ENCODE data around the gene DDX47.
"Not testable (repeated sequence)": the region's sequence is repeated elsewhere in the genome, so short reads cannot be mapped to it uniquely, and the experiment has no call there.

The DDX47 gene

DNA sequence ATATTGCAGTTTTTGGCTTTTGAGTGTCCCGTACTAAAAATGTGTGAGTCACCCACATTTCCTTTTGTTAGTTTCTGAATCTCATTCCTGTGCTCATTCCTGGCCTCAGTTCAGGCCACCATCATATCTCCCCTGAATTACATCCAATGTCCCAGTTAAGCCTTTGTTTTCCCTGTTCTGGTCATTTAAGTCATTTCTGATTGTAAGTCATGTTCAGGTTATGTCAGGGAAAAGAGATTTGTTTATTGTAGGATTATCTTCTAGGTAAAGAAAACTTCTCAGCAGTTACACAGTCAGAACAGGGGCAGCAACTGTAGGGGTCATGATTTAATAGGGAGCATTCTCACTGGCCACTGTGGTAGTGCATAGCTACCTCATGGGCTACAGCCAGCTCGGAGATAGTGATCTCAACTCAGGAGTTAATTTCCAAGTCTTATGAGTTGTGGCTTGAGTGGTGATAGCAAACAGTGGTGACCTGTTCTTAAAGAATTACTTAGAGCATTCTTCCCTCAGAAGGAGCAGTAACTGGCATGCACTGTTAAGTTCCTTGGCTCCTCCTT is 6.7 kb downstream of the DDX47 start:
- no peak for DNase-seq (ENCODE audit: low spot score)
- in situ Hi-C loops (cut with MboI; ENCODE audit: low sequenced_read_pairs, unreplicated experiment): no loop called here

DNA sequence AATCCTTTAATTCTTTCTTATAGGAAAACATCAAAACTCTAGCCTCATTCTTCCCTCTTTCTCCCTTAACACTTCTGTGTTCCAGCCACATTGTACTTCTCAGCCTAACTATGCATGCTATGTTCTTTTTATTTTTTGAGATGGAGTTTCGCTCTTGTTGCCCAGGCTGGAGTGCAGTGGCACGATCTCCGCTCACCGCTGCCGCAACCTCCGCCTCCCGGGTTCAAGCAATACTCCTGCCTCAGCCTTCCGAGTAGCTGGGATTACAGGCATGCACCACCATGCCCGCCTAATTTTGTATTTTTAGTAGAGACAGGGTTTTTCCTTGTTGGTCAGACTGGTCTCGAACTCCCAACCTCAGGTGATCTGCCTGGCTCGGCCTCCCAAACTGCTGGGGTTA is 7.2 kb downstream of the DDX47 start:
- DNase-seq (ENCODE audit: low spot score); in situ Hi-C loops (cut with MboI; ENCODE audit: low sequenced_read_pairs, unreplicated experiment): not testable (repeated sequence)

More for the DNA sequence above, 6.7 kb downstream of the DDX47 start:
- no peak for TF ChIP-seq CTCF (IDR thresholded peaks at IDR 0.05; ENCODE audit: borderline replicate concordance, control extremely low read depth, extremely low read depth, insufficient read depth, missing control alignments)

GRCh38 chr12:12821975-12822374 is 8.8 kb downstream of the DDX47 start:
- peak; percentile 73 for DNase-seq (ENCODE audit: low spot score)
- in situ Hi-C loops (cut with MboI; ENCODE audit: low sequenced_read_pairs, unreplicated experiment): no loop called here
- no peak for TF ChIP-seq CTCF (IDR thresholded peaks at IDR 0.05; ENCODE audit: borderline replicate concordance, control extremely low read depth, extremely low read depth, insufficient read depth, missing control alignments)

GRCh38 chr12:12822886-12823285 is 9.7 kb downstream of the DDX47 start:
- no peak for TF ChIP-seq CTCF (IDR thresholded peaks at IDR 0.05; ENCODE audit: borderline replicate concordance, control extremely low read depth, extremely low read depth, insufficient read depth, missing control alignments)
- DNase-seq (ENCODE audit: low spot score): no peak
- in situ Hi-C loops (cut with MboI; ENCODE audit: low sequenced_read_pairs, unreplicated experiment): no loop called here

- no peak for DNase-seq (ENCODE audit: low spot score)
- in situ Hi-C loops (cut with MboI; ENCODE audit: low sequenced_read_pairs, unreplicated experiment): no loop called here
Measured at GRCh38 chr12:12823300-12823699, 10.2 kb downstream of the DDX47 start.

DNA sequence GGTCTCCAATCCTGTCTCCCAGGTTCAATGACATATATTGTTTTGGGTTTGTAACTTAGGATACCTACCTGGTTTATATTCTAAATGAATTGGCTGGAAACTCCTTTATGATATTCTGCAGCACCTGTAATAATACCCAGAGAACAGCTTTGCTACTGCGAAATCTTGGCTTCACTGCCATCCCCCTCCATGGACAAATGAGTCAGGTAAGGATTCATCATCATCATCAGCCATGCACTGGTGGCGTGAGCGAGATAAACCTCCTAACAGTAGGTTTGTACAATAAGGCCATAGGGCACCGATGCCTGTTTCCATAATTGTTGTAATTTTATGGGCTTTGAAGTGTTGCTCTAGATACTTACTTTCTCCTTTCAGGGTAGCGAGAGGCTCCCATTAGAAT is 10.7 kb downstream of the DDX47 start:
- in situ Hi-C loops (cut with MboI; ENCODE audit: low sequenced_read_pairs, unreplicated experiment): no loop called here
- DNase-seq (ENCODE audit: low spot score): no peak
- TF ChIP-seq CTCF (IDR thresholded peaks at IDR 0.05; ENCODE audit: borderline replicate concordance, control extremely low read depth, extremely low read depth, insufficient read depth, missing control alignments): no peak

More at GRCh38 chr12:12823300-12823699, 10.2 kb downstream of the DDX47 start:
- no peak for TF ChIP-seq CTCF (IDR thresholded peaks at IDR 0.05; ENCODE audit: borderline replicate concordance, control extremely low read depth, extremely low read depth, insufficient read depth, missing control alignments)

- in situ Hi-C loops (cut with MboI; ENCODE audit: low sequenced_read_pairs, unreplicated experiment): no loop called here
- no peak for TF ChIP-seq CTCF (IDR thresholded peaks at IDR 0.05; ENCODE audit: borderline replicate concordance, control extremely low read depth, extremely low read depth, insufficient read depth, missing control alignments)
- no peak for DNase-seq (ENCODE audit: low spot score)
Measured at GRCh38 chr12:12835378-12836146, 22.4 kb downstream of the DDX47 start.

All from GM13976 (cell line).